GM19463 (cell line): ENCODE data around the gene PADI3.

Experiments
- ATAC-seq: cut with Tn5 transposase; IDR thresholded peaks from one replicate; pipeline ENCODE4 v1.9.1; 2021; ENCODE audit warnings: mild to moderate bottlenecking, moderate library complexity; ENCODE audit not compliant: unreplicated experiment

Gene PADI3

DNA sequence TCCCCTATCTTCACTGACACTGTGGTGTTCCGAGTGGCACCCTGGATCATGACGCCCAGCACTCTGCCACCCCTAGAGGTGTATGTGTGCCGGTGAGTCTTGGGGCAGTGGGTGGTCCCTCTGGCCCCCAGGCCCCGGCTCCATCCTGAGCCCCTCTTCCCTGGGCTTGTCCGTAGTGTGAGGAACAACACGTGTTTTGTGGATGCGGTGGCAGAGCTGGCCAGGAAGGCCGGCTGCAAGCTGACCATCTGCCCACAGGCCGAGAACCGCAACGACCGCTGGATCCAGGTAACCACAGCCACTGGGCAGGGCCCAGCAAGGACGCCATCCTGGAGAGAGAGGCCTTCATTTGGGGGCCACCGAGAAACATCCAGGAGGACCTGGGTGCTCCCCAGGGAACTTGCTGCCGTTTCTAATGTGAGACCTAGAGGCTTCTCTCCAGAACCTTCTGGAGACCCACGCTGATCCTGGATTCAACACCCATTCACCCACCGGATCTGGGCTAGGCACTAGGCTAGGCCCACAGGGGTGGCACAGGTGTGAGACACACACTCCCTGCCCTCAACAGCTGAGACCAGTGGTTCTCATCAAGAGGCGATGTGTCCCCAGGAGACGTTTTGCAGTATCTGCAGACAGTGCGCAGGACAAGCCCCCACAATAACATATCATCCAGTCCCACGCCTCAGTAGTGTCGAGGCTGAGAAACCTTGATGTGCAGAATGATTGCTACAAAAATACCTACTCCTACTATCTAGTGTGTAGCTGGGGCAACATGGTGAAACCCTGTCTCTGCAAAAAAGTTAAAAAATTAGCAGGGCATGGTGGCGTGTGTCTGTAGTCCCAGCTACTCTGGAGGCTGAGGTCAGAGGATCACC lies 22.2 kb downstream of the PADI3 start:
- no peak for ATAC-seq

DNA sequence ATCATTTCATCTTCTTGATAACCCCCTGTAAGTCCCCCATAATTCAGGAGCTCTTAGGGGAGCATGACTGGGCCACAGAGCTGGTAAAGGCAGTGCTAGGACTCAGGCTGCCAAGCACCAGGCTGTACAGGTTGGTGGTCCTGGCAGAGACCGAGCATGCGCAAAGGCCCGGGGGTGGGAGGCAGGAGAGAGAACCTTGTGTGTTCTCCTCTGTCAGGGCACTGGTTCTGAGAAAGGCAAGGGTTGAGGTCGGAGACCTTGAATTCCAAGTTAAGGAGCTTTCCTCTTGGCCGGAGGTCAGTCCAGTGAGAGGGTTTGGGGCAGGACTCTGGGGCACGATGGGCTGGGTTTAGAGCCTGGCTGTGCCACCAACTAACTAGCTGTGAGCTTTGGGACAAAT lies 23.2 kb downstream of the PADI3 start:
- no peak for ATAC-seq

DNA sequence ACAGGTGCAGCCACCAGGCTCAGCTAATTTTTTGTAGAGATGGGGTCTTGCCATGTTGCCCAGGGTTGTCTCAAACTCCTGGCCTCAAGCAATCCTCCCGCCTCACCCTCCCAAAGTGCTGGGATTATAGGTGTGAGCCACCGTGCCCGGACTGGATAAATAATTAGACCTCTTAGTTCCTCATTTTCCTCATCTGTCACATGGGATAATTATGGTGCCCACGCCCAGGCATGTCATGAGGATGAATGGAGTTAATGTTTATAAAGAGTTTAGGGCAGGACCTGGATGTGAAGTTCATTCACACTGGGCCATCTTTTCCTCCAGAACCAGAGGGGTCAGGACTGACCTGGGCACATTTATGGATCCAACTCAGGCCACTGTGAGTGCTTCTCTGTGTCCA lies 23.7 kb downstream of the PADI3 start:
- no peak for ATAC-seq

DNA sequence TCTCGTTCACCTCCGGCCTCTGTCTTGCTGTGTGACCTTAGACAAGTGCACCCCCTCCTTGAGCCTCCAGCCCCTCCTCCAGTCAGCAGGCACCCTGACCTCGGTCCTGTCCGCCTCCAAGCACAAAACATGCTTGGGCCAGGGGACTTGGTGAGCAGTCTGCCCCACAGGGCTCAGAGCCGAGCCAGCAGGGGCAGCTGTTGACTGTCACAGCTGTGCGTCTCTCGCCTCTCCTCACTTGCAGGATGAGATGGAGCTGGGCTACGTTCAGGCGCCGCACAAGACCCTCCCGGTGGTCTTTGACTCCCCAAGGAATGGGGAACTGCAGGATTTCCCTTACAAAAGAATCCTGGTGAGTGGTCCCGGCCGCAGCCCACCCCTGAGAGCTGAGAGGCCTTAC lies 24.2 kb downstream of the PADI3 start:
- no peak for ATAC-seq

DNA sequence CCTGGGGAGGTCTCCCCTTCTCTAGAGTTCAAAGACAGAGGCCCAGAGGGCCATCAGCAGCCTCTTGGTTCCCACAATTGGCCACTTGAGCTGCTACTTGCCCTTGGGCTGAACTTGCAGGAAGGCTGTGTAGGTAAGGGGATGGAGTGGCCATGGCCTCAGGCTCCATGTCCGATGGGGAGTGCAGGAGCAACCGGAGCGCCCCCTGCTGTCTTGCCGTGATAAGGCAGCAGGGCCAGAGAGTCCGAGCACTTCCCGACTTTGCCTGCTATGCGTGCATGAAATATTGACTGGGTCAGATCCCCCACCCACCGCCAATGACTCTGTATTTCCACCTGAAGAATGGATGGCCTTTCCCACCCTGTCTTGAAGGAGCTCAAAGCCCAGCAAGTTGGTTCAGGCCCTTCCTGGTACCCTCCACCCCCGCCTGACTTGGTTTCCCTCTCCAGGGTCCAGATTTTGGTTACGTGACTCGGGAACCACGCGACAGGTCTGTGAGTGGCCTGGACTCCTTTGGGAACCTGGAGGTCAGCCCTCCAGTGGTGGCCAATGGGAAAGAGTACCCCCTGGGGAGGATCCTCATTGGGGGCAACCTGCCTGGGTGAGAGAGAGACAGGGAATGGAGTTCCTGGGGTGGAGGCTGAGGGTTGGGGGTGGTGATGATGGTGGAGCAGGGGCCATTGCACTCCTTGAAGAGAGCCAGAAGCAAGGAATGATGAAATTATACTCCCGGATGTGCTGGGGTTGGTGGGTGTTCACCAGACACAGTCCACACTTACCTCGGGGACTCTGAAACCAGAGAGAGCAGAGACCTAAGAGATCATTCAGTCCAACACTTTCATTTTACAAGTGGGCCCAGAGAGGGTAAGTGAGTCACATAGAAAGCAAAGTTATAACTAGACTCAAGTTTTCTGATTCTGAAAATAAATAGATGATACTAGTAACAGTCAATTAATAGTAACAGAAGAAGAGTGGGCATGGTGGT lies 25.6 kb downstream of the PADI3 start:
- no peak for ATAC-seq

DNA sequence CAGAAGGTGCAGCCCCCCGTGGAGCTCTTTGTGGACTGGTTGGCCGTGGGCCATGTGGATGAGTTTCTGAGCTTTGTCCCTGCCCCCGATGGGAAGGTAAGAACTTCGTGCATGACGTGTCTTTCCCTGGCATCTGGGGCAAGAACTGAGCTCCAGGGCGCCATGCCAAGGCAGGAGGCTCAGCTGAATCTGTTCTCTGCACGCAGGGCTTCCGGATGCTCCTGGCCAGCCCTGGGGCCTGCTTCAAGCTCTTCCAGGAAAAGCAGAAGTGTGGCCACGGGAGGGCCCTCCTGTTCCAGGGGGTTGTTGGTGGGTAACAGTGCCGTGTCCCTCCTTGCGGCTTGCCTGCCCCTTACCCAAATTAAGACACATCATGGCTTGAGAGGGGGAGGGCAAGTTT lies 27.7 kb downstream of the PADI3 start:
- no peak for ATAC-seq

DNA sequence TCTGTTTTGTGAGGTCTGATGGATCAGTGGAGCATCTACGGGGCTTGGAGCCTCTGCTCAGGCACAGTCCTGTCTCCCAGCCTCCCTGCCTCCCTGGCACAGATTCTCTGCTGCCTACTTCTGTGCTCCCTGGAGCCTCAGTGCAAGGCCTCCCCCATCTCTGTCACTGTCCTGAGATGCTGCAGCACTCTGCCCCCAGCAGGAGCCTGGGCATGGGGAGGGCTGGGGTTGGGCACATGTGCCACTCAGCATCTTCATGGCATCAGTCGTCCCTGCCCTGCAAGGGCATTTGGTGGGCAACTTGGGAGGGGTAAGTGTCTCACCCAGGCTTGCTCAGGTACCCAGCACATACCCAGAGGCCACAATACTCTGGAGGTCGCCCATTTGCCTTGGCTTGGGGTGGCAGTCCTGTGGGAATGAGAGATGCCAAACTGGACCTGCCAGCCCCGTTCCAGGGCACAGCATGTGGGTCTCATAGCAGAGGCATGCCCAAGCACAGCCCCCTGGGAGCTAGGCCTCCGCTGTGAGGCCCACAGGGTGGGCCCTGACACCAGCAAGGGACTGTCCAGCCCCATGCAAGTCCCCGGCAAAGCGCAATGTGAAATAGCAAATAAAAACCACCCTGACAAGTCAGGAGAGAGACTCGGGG lies 28.7 kb downstream of the PADI3 start:
- no peak for ATAC-seq

DNA sequence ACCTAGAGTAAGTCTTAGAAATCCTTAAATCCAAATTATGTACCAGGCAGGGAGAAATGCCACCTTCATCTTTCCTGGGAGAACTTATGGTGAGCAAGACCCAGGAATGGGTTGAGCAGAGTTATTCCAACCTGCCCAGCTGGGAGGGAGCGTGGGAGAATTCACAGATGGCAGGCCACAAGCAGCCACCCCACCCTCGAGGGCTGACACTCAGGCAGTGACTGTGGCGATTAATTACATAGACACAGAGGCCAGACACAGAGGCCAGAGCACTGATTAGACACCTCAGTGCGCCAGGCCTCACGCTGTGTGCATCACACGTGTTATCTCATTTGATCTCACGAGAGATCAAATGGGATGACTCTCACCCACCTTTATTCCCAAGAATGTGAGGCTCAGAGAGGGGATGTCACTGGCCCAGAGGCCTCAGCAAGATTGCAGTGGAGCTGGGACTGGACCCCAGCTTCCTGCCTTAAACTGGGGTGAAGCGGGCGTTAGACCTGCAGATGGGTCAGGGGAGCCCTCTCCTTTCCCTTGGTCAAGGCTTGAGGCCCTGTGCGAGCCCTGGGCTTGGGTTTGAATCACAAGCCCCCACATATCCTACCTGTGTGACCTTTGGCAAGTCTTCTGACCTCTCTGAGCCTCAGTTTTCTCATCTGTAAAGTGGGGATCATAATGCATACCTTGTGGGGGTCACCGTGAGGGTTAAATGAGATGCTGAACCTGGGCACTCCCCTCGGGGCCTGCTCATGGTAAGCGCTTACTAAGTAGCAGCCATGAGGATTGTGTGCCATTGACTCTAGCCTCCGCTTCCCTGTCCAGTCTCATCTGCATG lies 30.3 kb downstream of the PADI3 start:
- no peak for ATAC-seq

DNA sequence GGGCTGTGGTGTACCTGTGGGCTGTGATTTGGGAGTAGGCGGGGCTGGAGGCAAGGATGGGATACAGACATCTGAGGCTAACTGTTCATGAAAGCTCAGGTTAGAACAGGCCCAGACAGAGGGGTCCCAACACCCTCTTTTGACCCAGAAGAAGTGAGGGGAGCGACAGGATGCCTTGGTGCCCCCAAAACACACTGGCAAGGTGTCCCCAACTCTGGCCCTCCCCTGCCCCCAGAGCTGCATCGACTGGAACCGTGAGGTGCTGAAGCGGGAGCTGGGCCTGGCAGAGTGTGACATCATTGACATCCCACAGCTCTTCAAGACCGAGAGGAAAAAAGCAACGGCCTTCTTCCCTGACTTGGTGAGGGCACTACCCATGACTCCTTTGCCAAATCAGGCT lies 31.5 kb downstream of the PADI3 start:
- ATAC-seq, result no peak

DNA sequence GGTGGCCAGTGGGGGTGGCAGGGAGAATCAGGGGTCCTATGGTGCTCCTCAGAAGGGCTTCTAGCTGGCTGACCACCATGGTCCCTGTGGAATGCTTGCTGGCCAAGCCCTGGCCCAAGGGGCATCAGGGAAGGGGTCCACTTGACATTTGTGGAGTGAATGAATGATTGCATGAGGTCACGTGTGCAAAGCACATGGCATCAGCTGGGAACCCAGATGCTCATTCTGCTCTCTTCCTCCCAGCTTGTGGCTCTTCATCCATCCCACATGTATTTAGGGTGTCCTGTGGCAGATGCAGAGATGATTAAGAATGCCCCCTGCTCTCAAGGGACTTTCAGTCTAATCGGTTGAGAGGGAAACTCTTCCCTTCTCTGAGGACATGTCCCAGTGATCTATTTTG lies 32.0 kb downstream of the PADI3 start:
- ATAC-seq, result no peak

DNA sequence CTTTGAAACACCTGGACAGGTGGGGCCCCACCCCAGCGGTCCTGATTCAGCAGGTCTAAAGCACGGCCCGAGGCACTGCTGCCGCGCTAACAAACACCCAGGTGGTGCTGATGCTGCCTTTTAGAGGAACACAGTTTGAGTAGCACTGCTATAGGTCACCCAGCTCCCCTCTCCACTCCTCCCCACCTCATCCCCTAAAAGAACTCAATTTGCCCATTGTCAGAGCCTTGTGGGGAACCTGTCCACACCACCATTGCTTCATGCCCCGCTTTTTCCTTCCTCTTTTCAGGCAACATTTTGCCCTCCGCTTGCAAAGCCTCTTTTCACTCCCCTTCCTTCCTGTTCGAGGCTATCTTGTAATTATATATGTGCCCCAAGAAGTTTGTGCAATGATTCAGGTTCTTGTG lies 32.9 kb downstream of the PADI3 start:
- no peak for ATAC-seq

DNA sequence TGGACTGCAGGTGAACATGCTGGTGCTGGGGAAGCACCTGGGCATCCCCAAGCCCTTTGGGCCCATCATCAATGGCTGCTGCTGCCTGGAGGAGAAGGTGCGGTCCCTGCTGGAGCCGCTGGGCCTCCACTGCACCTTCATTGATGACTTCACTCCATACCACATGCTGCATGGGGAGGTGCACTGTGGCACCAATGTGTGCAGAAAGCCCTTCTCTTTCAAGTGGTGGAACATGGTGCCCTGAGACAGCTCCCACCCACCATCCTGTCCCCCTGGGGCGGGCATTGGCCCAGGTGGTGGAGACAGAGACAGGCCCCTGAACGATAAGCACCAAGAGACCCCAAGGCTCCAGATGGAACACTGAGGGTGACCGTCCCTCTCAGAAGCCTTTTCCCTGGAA lies 33.9 kb downstream of the PADI3 start:
- no peak for ATAC-seq

DNA sequence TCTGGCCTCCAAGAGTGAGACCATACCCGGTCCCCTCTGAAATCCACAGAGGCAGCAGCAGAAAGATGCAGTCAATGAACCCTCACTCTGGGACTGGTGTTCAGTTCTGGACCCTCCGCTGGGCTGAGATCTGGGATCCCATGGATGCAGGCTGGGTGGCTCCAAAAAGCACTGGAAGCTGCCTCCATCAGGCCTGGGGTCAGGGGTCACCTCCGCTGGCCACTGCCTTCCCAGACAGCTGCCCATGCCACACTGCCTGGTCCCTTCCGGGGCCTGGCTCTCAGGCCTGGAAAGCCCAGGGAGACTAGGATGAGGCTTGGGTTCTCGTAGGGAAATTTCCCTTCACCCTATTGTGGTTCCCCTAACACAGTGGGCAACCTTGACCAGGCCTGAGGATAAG lies 37.7 kb downstream of the PADI3 start:
- ATAC-seq, result no peak

DNA sequence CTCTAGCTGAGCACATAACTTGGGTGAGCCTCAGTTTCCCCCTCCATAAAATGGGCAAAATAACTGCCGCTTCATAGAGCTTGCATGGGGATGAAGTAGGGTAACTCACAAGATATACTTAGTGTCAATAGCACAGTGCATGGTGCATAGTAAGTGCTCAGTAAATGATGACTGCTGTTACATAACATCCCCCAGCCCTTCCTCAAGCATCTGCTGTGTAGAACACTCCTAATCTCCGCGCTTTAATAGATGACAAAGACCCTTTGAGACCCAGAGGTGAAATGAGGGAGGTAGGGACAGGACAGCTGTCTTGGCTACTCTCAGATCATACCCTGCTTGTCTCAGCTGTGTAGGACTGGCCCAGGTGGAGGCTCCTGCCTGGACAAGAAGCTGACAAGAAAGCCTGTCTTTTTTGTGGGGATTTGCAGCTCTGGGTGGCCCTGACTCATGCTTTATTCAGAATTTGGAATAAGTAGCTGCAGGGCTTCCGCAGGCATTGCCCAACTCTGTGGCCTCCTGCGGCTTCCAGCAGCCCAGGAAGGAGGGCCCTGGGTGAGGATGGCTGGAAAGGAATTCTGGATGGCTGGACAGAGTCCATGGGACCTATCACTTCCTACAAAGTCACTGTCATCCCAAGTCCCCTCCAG lies 38.4 kb downstream of the PADI3 start:
- no peak for ATAC-seq

DNA sequence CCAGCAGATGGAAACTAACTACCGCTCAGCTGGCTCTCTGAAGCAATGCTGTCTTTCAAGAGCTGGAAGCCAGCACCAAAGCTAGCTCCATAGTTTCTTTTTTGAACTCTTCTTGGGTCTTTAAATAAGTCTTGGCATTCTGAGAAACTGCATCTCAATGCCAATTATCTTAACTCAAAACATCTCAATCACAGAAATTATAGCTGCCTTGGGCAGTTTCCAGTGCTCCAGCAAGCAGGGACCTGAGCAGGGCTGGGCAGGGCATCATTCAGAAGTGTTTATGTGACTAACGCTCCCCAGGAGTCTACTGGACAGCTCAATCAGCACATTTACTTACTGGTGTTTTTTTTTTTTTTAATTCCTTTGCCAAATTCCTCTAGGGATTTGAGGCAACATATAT lies 40.8 kb downstream of the PADI3 start:
- no peak for ATAC-seq

DNA sequence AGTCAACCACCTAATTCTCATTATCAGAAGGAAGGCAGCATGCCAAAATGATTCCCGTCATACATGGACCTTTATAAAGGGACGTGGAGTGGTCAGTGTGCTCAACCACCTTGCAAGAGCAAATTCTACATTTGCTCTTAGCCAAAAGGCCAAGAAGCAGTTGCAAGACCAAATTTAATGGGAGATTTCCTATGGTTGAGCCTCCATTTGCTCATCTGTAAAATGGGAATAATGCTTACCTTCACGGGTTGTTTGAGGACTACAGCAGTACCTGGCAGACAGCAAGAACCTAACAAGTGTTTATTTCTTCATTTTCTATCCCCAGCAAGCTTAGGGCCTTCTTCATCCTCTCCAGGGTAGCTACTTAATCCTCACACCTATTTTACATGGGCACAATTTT lies 41.7 kb downstream of the PADI3 start:
- no peak for ATAC-seq

DNA sequence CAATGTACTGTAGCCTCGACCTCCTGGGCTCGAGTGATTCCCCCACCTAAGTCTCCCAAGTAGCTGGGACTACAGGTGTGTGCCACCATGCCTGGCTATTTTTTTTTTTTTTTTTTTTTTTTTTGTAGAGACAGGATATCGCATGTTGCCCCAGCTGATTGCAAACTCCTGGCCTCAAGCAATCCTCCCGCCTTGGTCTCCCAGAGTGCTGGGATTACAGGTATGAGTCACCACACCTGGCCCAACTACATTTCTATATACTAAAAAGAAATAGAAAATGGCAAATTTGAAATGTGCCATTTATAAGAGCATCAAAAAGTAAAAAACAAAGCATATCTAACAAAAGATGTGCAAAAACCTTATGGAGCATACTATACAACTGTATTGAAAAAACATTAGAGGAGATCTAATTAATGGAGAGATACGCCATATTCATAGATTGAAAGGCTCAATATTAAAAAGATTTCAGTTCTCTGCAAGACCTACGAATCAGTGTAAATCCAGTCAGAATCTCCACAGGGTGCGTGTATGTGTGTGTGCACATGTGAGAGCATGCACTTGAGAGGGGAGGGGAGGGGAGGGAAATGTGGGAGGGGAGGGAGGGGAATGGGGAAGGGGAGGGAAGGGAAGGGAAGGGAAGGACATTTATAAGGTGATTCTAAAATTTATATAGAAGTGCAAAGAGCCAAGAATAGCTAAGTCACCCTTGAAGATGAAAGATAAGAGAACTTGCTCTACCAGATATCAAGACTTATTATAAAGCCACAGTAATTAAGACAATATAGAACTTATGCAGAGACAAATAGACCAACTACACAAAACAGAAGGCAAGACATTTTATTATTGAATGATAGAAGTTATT lies 43.6 kb downstream of the PADI3 start:
- ATAC-seq, result no peak

DNA sequence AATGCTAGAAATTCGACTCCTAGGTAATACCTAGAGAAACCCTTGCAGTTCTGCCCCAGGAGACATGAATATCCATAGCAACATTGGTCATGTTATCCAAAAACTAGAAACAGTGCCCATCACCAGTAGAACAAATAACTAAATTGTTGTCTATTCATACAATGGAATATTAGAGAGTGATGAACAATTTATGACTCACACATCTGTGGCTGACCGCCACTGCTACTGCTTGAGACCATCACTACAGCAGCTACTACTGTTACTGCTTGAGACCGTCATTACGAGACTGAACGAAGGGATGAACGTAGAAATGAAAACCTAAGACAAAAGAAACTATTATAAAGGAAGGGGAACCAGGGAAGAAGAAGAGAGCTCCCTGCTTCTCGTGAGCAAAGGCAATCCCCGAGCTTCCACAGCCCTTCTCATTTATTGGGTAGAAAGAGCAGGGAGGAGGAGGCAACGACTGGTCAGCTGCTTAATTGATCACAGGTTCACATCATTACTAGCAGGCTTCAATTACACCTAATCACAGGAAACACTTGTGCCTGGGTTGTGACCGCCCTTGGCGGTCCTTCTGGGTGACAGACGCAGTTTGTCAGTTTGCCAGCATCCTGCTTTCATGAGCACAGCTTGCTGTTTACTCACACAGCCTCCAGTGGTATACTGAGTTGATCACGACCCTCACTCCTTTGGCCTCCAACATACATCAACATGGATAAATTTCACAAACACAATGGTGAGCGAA lies 45.0 kb downstream of the PADI3 start:
- no peak for ATAC-seq
